NCI-H2171 (cell line): Measurements from ENCODE around the gene SGCB.
"Not testable (repeated sequence)": the region's sequence is repeated elsewhere in the genome, so short reads cannot be mapped to it uniquely, and the experiment has no call there.

ENCODE experiments used
- DNase-seq: peaks from one replicate; lab custom pipeline; 2025; lab: John Stamatoyannopoulos, UW

Gene SGCB, protein sequence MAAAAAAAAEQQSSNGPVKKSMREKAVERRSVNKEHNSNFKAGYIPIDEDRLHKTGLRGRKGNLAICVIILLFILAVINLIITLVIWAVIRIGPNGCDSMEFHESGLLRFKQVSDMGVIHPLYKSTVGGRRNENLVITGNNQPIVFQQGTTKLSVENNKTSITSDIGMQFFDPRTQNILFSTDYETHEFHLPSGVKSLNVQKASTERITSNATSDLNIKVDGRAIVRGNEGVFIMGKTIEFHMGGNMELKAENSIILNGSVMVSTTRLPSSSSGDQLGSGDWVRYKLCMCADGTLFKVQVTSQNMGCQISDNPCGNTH

DNA sequence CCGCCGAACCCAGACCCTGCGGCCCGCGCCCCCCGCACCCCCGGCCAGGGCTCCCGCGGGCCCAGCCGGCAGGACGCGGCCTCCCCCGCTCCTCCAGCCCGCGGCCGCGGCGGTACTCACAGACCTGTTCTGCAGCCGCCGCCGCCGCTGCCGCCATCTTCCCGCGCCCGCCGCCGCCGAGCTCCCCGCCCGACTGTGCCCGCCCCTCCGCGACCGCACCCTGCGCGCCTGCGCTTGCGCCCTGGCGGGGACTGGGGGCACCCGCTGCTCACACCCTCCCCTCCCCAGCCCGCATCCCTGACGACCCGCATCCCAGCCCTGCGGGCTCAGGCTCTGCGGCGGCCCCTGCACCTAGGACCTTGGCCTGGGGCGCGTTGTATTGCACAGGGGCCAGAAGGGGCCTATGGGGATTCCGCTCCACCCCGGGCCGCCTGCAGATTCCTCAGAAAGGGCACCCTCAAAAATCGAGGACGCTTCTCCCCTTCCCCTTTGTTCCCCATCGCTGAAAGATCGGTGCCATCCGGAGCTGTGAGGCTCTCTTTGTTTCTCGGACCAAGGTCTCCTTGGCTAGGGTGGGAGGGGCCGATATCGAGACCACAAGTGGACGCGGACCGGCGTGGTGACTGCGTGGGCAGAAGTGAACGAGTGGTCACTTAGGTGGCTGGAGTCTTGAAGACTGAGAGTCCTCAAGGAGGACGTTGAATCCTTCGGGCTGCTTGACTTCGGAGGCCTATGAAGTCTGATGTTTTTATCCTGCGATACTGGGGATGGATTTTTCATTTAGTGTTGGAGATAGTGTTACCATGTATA lies at the start of gene SGCB:
Gene SGCB (minus strand): TSS at position 197 of the 810 bp plus-strand sequence. CDS start 40 bp downstream, at position 157.
- peak; percentile 12 for DNase-seq

DNA sequence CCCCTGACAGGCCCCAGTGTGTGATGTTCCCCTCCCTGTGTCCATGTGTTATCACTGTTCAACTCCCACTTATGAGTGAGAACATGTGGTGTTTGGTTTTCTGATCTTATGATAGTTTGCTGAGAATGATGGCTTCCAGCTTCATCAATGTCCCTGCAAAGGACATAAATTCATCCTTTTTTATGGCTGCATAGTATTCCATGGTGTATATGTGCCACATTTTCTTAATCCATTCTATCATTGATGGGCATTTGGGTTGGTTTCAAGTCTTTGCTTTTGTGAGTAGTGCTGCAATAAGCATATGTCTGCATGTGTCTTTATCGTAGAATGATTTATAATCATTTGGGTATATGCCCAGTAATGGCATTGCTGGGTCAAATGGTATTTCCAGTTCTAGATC lies 48.3 kb upstream of the SGCB start:
- not testable (repeated sequence) for DNase-seq

DNA sequence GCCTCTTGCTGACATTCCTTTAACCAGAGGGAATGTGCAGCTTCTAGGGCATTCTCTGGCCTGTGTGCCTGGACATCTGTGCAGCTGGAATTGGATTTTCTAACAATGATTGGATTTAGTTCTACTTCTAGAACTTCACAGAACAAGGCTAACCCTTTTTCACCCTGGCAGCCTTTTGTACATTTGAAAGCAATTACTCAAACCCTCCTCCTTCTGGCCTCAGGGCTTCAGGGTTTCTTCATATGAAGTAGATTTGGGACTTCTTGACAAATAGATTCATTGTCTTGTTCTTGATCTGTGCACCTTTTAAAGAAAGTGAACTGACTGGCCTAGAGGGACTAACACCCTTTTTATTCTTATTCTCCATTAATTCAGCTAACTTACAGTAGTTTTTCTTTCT lies 43.1 kb upstream of the SGCB start:
- no peak for DNase-seq

DNA sequence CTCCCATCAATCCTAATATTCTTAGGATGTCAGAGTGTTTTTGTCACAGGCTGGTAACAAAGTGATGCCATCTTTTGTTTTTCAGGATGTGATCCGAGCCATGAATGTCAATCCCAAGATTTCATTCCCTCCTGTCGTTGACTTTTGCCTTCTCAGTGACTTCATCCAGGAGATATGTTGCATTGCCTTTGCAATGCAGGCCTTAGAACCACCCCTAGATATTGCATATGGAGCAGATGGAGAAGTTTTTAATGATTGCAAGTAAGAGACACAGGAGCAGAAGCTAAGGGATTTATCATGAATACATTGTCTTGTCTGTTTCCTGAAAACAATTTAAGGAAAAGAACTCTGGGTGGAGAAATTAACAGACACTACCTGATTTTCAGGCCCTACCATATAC lies 41.6 kb upstream of the SGCB start:
- DNase-seq: no peak

DNA sequence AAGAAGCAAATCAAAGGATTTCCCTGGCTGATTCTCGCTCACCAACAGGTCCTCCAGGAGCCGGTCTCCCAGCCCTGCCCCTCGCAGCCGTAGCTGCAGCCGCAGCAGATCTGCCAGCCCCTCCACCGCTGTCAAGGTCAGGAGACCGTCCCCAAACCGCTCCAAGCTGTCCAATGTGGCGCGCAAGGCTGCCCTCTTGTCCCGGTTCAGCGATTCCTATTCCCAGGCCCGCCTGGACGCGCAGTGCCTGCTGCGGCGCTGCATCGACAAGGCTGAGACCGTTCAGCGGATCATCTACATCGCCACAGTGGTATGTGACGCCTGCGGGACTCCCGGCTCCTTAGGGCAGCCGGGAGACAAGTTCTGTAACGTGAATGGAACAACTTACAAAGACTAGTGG lies 38.6 kb upstream of the SGCB start:
- DNase-seq: no peak

DNA sequence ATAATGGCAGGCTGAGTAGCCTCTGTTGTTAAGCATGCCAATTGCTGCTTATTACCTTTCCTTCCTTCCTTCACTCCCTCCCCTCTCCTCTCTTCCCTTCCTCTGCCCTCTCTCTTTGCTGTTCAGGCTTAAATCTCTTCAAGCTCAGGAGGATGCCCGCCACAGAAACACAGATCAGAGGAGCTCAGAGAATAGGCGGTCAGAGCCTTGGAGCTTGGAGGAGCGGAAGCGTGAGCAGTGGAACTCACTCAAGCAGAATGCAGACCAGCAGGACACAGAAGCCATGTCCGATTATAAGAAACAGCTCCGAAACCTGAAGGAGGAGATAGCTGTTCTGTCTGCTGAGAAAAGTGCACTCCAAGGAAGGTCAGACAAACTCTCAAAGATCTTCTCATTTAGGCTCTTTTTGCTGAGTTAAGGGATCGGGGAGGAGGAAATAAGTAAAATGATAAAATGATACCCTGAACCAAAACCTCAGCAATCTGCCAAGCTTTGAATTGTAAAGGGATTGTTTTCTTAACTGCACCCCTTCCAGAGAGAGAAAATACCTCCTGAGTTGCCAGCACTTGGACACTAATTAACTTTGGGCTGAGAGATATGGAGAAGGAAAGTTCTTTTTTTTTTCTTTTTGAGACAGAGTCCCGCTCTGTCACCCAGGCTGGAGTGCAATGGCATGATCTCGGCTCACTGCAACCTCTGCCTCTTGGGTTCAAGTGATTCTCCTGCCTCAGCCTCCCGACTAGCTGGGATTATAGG lies 33.9 kb upstream of the SGCB start:
- no peak for DNase-seq

DNA sequence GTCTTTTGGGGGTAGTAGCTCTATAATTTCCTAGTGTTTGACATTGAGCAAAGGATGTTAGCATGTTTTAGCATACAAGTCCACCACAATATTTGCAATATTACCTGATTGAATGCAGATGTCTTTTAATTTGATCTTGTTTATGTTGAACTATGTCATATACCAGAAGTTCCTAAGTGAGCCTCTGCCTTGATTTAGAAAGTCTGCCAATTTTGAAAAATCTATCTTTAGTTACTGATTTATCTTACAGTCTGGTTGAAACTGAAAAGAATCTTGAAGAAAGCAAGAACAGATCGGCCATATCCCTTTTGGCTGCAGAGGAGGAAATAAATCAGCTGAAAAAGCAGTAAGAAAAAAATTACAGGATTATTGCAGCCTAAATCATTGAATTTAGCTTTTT lies 31.5 kb upstream of the SGCB start:
- no peak for DNase-seq

DNA sequence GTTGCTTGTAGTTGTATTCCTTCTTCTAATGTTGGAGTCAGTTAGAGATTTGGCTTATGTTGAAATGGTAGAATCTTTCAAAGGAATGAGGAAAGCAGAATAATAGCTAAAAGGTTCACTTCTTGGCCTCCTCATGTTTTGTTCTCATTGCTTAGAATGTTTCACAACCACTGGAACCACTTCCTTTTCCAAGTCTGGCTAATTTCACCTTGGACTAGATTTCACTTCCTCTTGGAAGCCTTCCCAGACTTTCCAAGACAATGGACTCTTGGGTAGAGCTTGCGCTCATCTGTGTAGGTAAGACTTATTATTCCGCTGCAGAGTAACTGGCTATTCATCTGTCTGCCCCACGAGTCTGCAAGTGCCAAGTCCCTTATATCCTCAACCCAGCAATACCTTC lies 21.3 kb upstream of the SGCB start:
- no peak for DNase-seq

DNA sequence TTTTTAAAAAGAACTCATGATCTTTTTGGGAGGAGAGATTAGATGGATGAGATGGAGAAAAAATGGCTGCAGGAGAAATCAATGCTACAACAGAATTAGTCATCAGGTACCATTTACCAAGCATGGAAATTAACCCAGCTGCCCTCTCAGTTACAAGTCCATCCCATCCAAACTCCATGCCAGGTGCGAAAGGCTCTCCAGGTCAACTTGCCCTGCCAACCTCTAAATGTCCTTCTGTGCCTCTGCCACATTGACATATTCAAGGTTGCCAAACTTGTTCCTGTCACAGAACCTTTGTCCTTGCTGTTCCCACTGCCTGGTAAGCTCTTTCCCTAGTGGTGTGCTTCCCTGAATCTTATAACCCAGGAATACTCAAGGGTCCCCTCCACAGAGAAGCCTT lies 20.2 kb upstream of the SGCB start:
- no peak for DNase-seq

DNA sequence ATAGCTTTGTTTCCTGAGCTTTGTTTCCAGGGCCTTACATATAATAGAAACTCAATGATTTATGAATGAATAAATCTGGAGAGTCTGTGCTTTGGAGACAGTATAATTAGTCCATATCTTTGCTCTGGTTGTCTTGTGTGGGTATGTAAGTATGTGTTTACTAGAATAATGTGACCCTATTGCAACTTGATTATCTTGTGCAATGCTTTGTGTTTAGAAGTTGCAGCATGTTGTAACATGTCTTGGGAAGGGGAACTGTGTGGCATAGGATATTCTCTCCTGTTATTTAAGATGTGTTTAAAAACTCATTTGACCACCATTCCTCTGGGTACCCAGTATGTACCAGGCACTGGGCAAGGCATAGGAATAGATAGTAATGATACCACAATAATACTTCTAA lies 19.1 kb upstream of the SGCB start:
- no peak for DNase-seq

DNA sequence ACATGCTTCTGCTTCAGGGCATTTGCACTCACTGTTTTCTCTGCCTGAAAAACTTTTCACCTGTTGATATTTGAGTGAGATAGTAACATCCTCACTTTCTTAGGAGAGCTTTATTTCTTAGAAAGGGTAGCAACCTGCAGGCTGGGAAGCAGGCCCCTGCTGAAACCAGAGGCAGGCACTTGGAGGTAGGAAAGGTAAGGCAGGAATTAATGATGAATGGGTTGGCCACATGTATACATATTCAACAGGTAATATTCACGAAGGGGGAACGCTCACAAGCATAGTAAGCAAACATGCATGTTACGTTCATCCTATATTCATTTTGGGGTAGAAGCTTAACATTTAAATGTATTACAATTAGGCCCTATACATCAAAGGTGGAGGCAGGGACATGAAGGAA lies 16.2 kb upstream of the SGCB start:
- no peak for DNase-seq

DNA sequence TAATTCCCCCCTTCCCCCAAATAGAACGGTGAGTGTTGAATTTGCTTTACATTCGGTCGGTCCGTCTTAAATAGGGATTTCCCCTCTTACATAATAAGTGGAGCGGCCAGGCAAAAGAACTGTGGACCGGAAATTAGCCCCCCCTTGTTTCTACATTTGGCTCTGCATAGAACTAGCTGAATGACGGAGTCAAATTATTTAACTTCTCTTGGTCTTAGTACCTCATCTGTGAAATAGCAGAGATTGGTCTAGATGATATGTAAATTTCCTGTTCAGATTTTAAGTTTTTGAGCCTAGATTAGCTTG lies 14.3 kb upstream of the SGCB start:
- no peak for DNase-seq

DNA sequence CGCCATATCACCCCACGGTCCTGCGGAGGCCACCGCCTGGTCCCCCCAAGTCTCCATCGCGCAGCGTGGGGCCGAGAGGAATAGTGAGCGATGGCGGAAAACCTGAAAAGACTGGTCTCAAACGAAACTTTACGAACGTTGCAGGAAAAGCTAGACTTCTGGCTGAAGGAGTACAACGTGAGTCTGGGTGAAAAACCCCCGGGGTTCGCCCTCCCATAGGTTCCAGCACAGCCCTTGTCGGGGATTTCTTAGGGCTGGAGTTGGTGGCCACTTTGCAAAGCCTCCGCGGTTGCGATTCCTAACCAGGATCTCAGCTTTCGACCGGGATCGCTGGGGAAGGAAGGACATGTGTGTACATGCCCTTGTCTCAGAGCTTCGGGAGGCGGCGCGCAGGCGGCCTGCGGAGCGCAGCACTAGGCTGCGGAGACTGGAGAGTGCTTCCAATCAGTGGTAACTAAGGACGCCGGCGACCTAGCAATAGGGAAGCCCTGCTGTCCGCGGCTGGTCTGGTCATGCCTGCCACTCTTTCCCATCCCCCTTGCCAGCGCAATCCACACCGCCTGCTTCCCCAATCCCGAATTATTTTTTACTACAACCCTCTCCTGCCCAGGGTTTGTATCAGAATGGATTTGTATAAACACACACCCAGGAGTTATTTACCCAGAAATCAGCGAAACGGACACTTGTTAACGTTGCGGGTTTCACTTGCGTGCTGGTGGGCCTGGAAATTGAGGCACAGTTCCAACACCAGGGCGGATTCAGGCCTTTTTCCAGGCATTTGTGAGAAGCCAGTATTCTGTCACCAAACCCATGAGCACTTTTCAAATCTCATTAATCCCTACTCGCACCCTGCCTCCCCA lies 13.7 kb upstream of the SGCB start:
- DNase-seq: peak; percentile 55

DNA sequence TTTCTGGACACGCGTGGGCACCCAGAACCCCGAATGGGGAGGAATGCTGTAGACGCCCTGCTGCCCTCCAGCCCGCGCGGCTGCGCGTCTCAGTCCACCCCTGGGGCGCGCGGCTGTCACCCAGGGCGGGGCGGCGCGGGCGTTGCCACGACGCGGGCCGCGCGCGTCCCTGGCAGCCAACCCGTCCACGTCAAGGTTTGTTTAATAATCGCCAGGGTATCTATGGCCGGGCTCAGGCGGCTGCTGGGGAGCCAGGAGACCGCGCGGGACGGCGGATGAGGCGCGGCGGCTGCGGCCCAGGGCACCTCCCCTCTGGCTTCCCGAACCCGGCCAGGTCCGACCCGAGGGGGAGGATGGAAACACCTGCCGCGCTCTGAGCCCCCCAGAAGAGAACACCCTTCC lies 13.1 kb upstream of the SGCB start, which contains the start of gene SPATA18:
Gene SPATA18 (plus strand): TSS at position 92 of the 402 bp plus-strand sequence. CDS start 401 bp downstream, outside the sequence.
- no peak for DNase-seq

DNA sequence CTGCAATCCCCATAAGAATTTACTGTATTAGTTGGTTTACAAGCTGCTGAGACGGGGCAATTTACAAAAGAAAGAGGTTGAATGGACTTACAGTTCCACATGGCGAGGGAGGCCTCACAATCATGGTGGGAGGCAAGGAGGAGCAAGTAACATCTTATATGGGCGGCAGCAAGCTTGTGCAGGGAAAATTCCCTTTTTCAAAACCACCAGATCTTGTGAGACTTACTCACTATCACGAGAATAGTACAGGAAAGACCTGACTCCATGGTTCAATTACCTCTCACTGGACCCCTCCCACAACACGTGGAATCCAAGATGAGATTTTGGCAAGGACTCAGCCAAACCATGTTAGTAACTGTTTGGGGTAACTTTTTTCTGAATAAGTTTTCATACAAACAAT lies 11.2 kb upstream of the SGCB start:
- DNase-seq: no peak

DNA sequence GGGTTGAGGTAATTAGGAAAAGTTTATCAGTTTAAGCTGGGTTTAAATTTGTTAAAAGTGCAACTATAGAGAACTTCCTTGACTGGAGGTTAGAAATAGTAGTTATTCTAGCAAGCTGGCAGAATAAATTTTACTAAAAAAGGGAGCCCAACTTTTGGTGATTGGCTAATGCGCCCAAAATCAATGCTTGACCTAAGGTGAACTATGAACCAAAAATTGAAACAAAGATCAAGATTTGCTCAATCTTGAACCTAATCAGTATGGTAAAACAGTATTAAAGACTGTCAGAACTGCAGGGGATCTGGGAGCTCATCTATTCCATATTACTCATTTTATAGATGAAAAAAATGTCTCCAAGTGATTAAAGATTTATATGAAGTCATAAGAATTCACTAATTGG lies 6.9 kb upstream of the SGCB start:
- no peak for DNase-seq

DNA sequence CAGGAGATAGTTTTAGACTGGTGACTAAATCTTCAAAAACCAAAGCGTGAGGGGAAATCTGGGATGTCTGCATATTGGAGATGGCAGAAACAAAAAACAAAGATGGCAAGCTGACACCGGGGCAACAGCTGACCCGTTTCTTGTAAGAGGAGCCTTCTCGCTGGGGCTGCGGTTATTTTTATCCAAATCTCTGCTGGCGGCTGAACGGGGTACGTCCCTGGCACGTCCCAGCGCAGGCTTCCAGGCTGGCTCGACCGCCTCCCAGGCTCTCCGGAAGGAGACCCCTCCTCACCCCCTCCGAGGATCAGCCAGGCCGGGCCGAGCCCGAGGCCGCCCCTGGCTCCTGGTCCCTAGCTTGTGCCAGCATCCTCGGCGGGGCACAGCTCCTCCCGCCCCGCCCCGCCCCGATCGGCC lies 403 bp downstream of the SGCB start:
- peak; percentile 15 for DNase-seq

DNA sequence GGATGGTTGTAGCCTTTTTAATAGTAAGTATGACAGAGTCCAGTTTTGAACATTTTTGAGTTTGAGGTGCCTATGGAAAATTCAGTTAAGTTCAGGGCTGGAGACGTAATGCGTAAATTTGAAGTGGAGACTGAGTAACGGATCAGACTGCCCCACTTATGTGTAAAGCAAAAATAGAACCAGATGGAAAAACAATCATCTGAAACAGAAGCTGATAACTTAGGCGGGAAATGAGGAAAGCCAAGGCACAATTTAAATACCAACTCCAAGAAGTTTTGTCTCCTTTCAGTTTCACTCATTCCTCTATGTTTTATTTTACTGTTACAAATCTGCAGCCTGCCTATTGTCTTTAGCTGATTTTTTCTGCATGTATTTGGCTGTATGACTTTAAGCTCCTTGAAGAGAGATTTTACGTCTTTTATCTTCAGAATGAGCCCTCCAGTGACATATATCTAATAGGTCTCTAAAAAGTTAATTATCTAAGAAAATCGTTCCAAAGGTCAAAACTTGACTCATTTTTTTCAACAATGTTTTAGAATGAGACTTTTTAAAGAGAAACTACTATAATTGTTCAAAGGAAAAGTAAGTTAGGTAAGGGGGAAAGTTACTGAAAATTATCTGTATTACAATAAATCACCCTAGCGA lies 1.1 kb downstream of the SGCB start:
- no peak for DNase-seq

DNA sequence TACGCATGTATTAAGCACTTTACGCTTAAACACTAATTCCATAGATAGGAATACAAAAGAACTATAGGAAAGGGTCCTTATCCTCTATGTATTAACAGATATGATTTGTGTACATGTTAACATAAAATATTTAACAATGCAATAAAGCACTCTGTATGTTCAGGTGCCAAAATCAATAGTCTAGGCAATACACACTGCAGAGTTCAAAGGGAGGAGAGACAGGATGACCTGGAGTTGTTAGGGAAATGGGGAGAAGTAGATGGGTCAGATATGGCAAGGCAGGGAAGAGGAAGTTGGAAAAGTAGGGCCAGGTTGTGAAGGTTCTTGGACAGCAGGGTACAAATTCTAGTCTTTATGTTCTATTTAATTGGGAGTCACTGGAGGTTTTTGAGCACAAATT lies 2.9 kb downstream of the SGCB start:
- DNase-seq: no peak

DNA sequence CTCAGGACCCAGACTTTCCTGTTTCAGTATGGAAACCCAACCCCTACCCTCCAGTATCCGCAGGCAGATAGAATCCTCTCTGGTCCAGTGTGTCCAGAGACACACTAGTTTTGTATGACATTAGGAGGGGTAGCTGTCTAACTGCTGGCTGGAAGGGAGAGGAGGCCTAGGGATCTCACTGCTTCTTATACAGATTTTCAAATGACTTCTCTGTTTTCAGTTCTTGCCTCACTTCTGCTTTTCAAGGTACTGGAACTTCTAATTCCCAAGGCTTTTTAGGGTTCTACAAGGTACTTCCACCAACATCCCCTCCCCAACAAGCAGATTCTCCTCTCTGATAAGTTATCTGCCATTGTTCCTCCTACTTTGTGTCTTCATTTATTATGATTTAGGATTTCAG lies 6.1 kb downstream of the SGCB start:
- DNase-seq: no peak

DNA sequence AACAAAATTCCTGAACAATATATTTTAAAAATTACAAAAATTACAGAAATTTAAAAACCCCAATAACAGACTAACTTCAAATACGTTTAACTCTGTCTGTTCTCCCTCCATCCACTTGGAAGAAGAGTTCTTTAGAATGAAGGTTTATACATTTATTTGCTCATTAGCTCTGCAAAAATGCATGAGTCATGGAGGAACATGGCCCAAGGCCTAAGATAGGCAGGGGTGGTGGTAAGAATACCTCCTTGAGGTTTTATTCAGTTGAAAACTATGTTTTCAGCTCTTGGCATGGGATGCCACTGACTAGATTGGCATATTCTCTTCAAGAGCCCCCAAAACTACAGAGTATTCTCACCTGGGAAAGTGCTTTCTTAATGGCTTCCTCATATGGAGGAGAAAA lies 9.1 kb downstream of the SGCB start:
- no peak for DNase-seq
